ENCODE results near the gene CRYBG2.

DNA sequence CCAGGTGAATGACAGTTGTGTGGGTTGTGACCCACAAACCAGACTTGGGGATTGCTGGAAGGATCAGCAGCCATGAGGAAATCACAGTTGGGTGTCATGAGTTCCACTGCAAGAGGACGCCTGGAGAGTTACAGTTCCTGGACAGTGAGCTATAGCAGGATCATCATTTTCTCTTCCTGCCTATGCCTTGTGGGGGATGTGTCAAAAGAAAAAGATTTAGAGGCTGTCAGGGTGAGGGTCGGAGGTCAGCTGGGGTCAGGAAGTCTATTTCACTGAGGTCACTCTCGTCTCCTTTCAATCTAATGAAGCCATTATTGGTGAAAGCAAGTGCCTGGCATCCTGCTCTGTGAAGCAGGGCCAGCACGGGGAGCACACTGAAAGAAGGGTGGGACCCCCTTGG, 49.7 kb upstream of the CRYBG2 start:
- TF ChIP-seq, protein P1, sequence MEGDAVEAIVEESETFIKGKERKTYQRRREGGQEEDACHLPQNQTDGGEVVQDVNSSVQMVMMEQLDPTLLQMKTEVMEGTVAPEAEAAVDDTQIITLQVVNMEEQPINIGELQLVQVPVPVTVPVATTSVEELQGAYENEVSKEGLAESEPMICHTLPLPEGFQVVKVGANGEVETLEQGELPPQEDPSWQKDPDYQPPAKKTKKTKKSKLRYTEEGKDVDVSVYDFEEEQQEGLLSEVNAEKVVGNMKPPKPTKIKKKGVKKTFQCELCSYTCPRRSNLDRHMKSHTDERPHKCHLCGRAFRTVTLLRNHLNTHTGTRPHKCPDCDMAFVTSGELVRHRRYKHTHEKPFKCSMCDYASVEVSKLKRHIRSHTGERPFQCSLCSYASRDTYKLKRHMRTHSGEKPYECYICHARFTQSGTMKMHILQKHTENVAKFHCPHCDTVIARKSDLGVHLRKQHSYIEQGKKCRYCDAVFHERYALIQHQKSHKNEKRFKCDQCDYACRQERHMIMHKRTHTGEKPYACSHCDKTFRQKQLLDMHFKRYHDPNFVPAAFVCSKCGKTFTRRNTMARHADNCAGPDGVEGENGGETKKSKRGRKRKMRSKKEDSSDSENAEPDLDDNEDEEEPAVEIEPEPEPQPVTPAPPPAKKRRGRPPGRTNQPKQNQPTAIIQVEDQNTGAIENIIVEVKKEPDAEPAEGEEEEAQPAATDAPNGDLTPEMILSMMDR (IDR thresholded peaks at IDR 0.05 in 8 of 11, conservative IDR thresholded peaks at IDR 0.05 in 3 of 11), result no peak
- TF ChIP-seq POLR2A (IDR thresholded peaks at IDR 0.05), result no peak

Data from spleen (tissue), 7 donors.